ENCODE measurements around the gene GJA3. TPM values are rescaled to one million over a fixed set of nuclear protein-coding genes. Genes with fewer than 3 reads are reported as not detected.
A peak's percentile ranks its signal among the peaks of the same experiment; 100 is the strongest.

Gene GJA3
- total RNA-seq, 1 experiment from 2014 or later: 0.92 TPM

GRCh38 chr13:20125129-20125782 lies 35.6 kb downstream of the GJA3 start:
- no peak overlapping the region for H3K27ac ChIP-seq (ENCODE audit: insufficient read length, low read depth, low read length)

More at GRCh38 chr13:20125129-20125782, 35.6 kb downstream of the GJA3 start:
- Histone ChIP-seq H3K4me1 (ENCODE audit: insufficient read depth, low read length) (peaks cover 3% of the 10 kb centered on the region; the same call in 1 of the 2 replicates), H4K5ac (ENCODE audit: insufficient read length, low read depth, low read length) (no peak overlapping the region), H3K18ac (ENCODE audit: insufficient read length, low read depth, low read length) (no peak overlapping the region), H3K23ac (ENCODE audit: insufficient read length, low read depth, low read length) (no peak overlapping the region), H2BK15ac (ENCODE audit: low read depth, low read length) (no peak overlapping the region), H2AFZ (ENCODE audit: low read length) (no peak overlapping the region), H3K9ac (ENCODE audit: extremely low read depth, insufficient read length, low read length) (no peak overlapping the region), H2BK120ac (ENCODE audit: low read depth, low read length, poor library complexity, severe bottlenecking) (no peak overlapping the region), H2BK12ac (ENCODE audit: insufficient read length, low read depth, low read length) (no peak overlapping the region), H4K8ac (replicated peaks; ENCODE audit: insufficient read length, low read depth, low read length) (no peak overlapping the region), H2BK20ac (ENCODE audit: low read depth, low read length, poor library complexity, severe bottlenecking) (no peak overlapping the region), H3K4ac (ENCODE audit: low read depth, low read length) (no peak overlapping the region), H3K23me2 (ENCODE audit: insufficient read length, low read depth, low read length, poor library complexity, severe bottlenecking) (peaks cover 12% of the 10 kb centered on the region), H2AK5ac (ENCODE audit: insufficient read length, low read length) (no peak overlapping the region), H4K91ac (ENCODE audit: insufficient read length, low read depth, low read length) (no peak overlapping the region), H3K14ac (ENCODE audit: insufficient read depth, low read length) (no peak overlapping the region), H3K4me2 (ENCODE audit: insufficient read depth, insufficient read length, low read length) (no peak overlapping the region), H2BK5ac (ENCODE audit: insufficient read length, low read length) (no peak overlapping the region), H3K79me2 (ENCODE audit: insufficient read depth, low read length) (no peaks in the 10 kb centered on the region), H3K27me3 (ENCODE audit: insufficient read depth, low read length) (peaks cover 6% of the 10 kb centered on the region; the same call in 1 of the 2 replicates), H3K9me3 (ENCODE audit: control insufficient read depth, low read depth, low read length) (no peaks in the 10 kb centered on the region), H4K20me1 (ENCODE audit: control insufficient read depth, insufficient read depth, insufficient read length) (no peaks in the 10 kb centered on the region), H3K79me1 (ENCODE audit: insufficient read depth, low read depth, low read length, poor library complexity, severe bottlenecking) (no peaks in the 10 kb centered on the region), H3K56ac (ENCODE audit: insufficient read length, low read depth, low read length) (no peak overlapping the region), H3T11ph (ENCODE audit: low read length) (no peak overlapping the region)
- no peaks in the 10 kb centered on the region for H3K9me3 Mint-ChIP-seq
- no CpG with 5 or more reads among the region's 4 CpGs for WGBS (ENCODE audit: extremely low coverage, insufficient read length, low lambda C conversion rate)
- peaks cover 11 to 14% of the 10 kb centered on the region in 2 experiments for H3K4me1 Mint-ChIP-seq
- no peak for TF ChIP-seq CTCF (conservative IDR thresholded peaks at IDR 0.05)
- H3K4me3 Mint-ChIP-seq: no peak overlapping the region
- H3K27ac Mint-ChIP-seq: no peak overlapping the region
- H3K36me3 Mint-ChIP-seq (ENCODE audit: insufficient read depth in 1 of 3, low read depth in 3 of 3): no peaks in the 10 kb centered on the region
- peak; percentile 3 for DNase-seq
- H3K27me3 Mint-ChIP-seq (ENCODE audit: low read depth): peaks cover 30% of the 10 kb centered on the region
